HL-60 (cell line): ENCODE data around the gene SYNGR3.

ENCODE experiments used
- GABPA ChIP-seq: IDR thresholded peaks from 2 replicates; pipeline ENCODE4 v1.6.1; 2012; ENCODE audit warnings: low read depth
- POLR2AphosphoS5 ChIP-seq: IDR thresholded peaks from 2 replicates; pipeline ENCODE4 v1.6.1; 2012; ENCODE audit warnings: low read depth
- SPI1 ChIP-seq: IDR thresholded peaks from 2 replicates; pipeline ENCODE4 v1.6.1; 2012; ENCODE audit warnings: low read depth, mild to moderate bottlenecking, borderline replicate concordance
- TF ChIP-seq, protein P1 (sequence below): IDR thresholded peaks from one replicate; pipeline ENCODE4 v1.5.1; 2011; ENCODE audit warnings: low read length, control low read depth, inconsistent platforms; ENCODE audit not compliant: insufficient read depth
- TF ChIP-seq, protein P2 (sequence below): IDR thresholded peaks from 2 replicates; pipeline ENCODE4 v1.6.1; 2012; ENCODE audit warnings: low read depth; ENCODE audit not compliant: insufficient replicate concordance

GRCh38 chr16:1958715-1959268 lies 31.0 kb upstream of the SYNGR3 start:
- no peak for TF ChIP-seq POLR2AphosphoS5
- TF ChIP-seq, protein P1, sequence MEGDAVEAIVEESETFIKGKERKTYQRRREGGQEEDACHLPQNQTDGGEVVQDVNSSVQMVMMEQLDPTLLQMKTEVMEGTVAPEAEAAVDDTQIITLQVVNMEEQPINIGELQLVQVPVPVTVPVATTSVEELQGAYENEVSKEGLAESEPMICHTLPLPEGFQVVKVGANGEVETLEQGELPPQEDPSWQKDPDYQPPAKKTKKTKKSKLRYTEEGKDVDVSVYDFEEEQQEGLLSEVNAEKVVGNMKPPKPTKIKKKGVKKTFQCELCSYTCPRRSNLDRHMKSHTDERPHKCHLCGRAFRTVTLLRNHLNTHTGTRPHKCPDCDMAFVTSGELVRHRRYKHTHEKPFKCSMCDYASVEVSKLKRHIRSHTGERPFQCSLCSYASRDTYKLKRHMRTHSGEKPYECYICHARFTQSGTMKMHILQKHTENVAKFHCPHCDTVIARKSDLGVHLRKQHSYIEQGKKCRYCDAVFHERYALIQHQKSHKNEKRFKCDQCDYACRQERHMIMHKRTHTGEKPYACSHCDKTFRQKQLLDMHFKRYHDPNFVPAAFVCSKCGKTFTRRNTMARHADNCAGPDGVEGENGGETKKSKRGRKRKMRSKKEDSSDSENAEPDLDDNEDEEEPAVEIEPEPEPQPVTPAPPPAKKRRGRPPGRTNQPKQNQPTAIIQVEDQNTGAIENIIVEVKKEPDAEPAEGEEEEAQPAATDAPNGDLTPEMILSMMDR, result no peak
- TF ChIP-seq, protein P2, sequence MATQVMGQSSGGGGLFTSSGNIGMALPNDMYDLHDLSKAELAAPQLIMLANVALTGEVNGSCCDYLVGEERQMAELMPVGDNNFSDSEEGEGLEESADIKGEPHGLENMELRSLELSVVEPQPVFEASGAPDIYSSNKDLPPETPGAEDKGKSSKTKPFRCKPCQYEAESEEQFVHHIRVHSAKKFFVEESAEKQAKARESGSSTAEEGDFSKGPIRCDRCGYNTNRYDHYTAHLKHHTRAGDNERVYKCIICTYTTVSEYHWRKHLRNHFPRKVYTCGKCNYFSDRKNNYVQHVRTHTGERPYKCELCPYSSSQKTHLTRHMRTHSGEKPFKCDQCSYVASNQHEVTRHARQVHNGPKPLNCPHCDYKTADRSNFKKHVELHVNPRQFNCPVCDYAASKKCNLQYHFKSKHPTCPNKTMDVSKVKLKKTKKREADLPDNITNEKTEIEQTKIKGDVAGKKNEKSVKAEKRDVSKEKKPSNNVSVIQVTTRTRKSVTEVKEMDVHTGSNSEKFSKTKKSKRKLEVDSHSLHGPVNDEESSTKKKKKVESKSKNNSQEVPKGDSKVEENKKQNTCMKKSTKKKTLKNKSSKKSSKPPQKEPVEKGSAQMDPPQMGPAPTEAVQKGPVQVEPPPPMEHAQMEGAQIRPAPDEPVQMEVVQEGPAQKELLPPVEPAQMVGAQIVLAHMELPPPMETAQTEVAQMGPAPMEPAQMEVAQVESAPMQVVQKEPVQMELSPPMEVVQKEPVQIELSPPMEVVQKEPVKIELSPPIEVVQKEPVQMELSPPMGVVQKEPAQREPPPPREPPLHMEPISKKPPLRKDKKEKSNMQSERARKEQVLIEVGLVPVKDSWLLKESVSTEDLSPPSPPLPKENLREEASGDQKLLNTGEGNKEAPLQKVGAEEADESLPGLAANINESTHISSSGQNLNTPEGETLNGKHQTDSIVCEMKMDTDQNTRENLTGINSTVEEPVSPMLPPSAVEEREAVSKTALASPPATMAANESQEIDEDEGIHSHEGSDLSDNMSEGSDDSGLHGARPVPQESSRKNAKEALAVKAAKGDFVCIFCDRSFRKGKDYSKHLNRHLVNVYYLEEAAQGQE, result no peak
- no peak for TF ChIP-seq SPI1
- TF ChIP-seq GABPA, result no peak
